ENCODE results near the gene ARFIP2.

Gene ARFIP2

GRCh38 chr11:6488821-6489220, 7.7 kb upstream of the ARFIP2 start:
- H3K27ac Mint-ChIP-seq = peak overlapping the region; percentile 24
- no peaks in the 10 kb centered on the region for H3K9me3 Mint-ChIP-seq
- H3K36me3 Mint-ChIP-seq = peaks cover 5% of the 10 kb centered on the region
- peaks cover 30% of the 10 kb centered on the region for H3K4me1 Mint-ChIP-seq
- H3K27me3 Mint-ChIP-seq = no peaks in the 10 kb centered on the region
- H3K4me3 Mint-ChIP-seq = no peak overlapping the region

- Mint-ChIP-seq H3K4me3 (no peak overlapping the region), H3K4me1 (peaks cover 29% of the 10 kb centered on the region), H3K36me3 (peaks cover 8% of the 10 kb centered on the region), H3K9me3 (no peaks in the 10 kb centered on the region), H3K27me3 (no peaks in the 10 kb centered on the region), H3K27ac (no peak overlapping the region)
Observed at GRCh38 chr11:6488342-6488741, 7.2 kb upstream of the ARFIP2 start.

GRCh38 chr11:6486938-6487337, 5.8 kb upstream of the ARFIP2 start:
- Mint-ChIP-seq H3K4me3 (no peak overlapping the region), H3K36me3 (peaks cover 15% of the 10 kb centered on the region), H3K27ac (no peak overlapping the region), H3K27me3 (no peaks in the 10 kb centered on the region), H3K4me1 (peaks cover 30% of the 10 kb centered on the region), H3K9me3 (no peaks in the 10 kb centered on the region)

- Mint-ChIP-seq H3K36me3 (peaks cover 13% of the 10 kb centered on the region), H3K4me1 (peaks cover 30% of the 10 kb centered on the region), H3K27me3 (no peaks in the 10 kb centered on the region), H3K4me3 (no peak overlapping the region), H3K9me3 (no peaks in the 10 kb centered on the region), H3K27ac (no peak overlapping the region)
Observed at GRCh38 chr11:6486256-6486655, 5.1 kb upstream of the ARFIP2 start.

- Mint-ChIP-seq H3K9me3 (no peaks in the 10 kb centered on the region), H3K4me3 (no peak overlapping the region), H3K27me3 (no peaks in the 10 kb centered on the region), H3K36me3 (peaks cover 13% of the 10 kb centered on the region), H3K4me1 (peaks cover 33% of the 10 kb centered on the region), H3K27ac (no peak overlapping the region)
Observed at GRCh38 chr11:6485661-6486060, 4.5 kb upstream of the ARFIP2 start.

GRCh38 chr11:6483015-6483414, 1.9 kb upstream of the ARFIP2 start:
- peaks cover 34% of the 10 kb centered on the region for H3K4me1 Mint-ChIP-seq
- peaks cover 12% of the 10 kb centered on the region for H3K36me3 Mint-ChIP-seq
- peak overlapping the region; percentile 88 for H3K4me3 Mint-ChIP-seq
- peak overlapping the region; percentile 76 for H3K27ac Mint-ChIP-seq
- H3K27me3 Mint-ChIP-seq = no peaks in the 10 kb centered on the region
- H3K9me3 Mint-ChIP-seq = no peaks in the 10 kb centered on the region

- Mint-ChIP-seq H3K27me3 (no peaks in the 10 kb centered on the region), H3K4me1 (peaks cover 34% of the 10 kb centered on the region), H3K4me3 (peak overlapping the region; percentile 88), H3K27ac (peak overlapping the region; percentile 76), H3K36me3 (peaks cover 13% of the 10 kb centered on the region), H3K9me3 (no peaks in the 10 kb centered on the region)
Observed at GRCh38 chr11:6482441-6482840, 1.3 kb upstream of the ARFIP2 start.

GRCh38 chr11:6481924-6482275, 769 bp upstream of the ARFIP2 start:
- Mint-ChIP-seq H3K4me3 (peak overlapping the region; percentile 88), H3K27me3 (no peaks in the 10 kb centered on the region), H3K27ac (peak overlapping the region; percentile 48), H3K9me3 (no peaks in the 10 kb centered on the region), H3K36me3 (peaks cover 13% of the 10 kb centered on the region), H3K4me1 (peaks cover 34% of the 10 kb centered on the region)

- no peaks in the 10 kb centered on the region for H3K27me3 Mint-ChIP-seq
- peak overlapping the region; percentile 88 for H3K4me3 Mint-ChIP-seq
- peak overlapping the region; percentile 89 for H3K27ac Mint-ChIP-seq
- peaks cover 36% of the 10 kb centered on the region for H3K4me1 Mint-ChIP-seq
- peaks cover 13% of the 10 kb centered on the region for H3K36me3 Mint-ChIP-seq
- H3K9me3 Mint-ChIP-seq = no peaks in the 10 kb centered on the region
Observed at GRCh38 chr11:6480299-6480914, 724 bp downstream of the ARFIP2 start.

- Mint-ChIP-seq H3K27me3 (no peaks in the 10 kb centered on the region), H3K4me1 (peaks cover 46% of the 10 kb centered on the region), H3K27ac (no peak overlapping the region), H3K4me3 (no peak overlapping the region), H3K9me3 (no peaks in the 10 kb centered on the region), H3K36me3 (peaks cover 4% of the 10 kb centered on the region)
Observed at GRCh38 chr11:6476571-6476970, 4.6 kb downstream of the ARFIP2 start.

GRCh38 chr11:6475936-6476335, 5.2 kb downstream of the ARFIP2 start:
- no peak overlapping the region for H3K4me3 Mint-ChIP-seq
- peaks cover 4% of the 10 kb centered on the region for H3K36me3 Mint-ChIP-seq
- no peaks in the 10 kb centered on the region for H3K9me3 Mint-ChIP-seq
- no peaks in the 10 kb centered on the region for H3K27me3 Mint-ChIP-seq
- peak overlapping the region; percentile 83 for H3K27ac Mint-ChIP-seq
- peaks cover 48% of the 10 kb centered on the region for H3K4me1 Mint-ChIP-seq

- H3K4me1 Mint-ChIP-seq = peaks cover 39% of the 10 kb centered on the region
- H3K9me3 Mint-ChIP-seq = no peaks in the 10 kb centered on the region
- H3K36me3 Mint-ChIP-seq = peaks cover 3% of the 10 kb centered on the region
- no peaks in the 10 kb centered on the region for H3K27me3 Mint-ChIP-seq
- H3K4me3 Mint-ChIP-seq = peak overlapping the region; percentile 81
- H3K27ac Mint-ChIP-seq = peak overlapping the region; percentile 20
Observed at GRCh38 chr11:6474806-6475500, 6.2 kb downstream of the ARFIP2 start.

GRCh38 chr11:6474413-6474792, 6.7 kb downstream of the ARFIP2 start:
- Mint-ChIP-seq H3K4me3 (peak overlapping the region; percentile 81), H3K9me3 (no peaks in the 10 kb centered on the region), H3K36me3 (peaks cover 1% of the 10 kb centered on the region), H3K4me1 (peaks cover 34% of the 10 kb centered on the region), H3K27ac (peak overlapping the region; percentile 53), H3K27me3 (no peaks in the 10 kb centered on the region)

GRCh38 chr11:6473451-6474412, 7.4 kb downstream of the ARFIP2 start, which contains the start of gene TRIM3:
TSS of gene TRIM3 (minus strand) at chr11:6473941. CDS start at chr11:6465695, 8,246 bp downstream.
- H3K4me3 Mint-ChIP-seq = peak within 1 kb of the TSS; percentile 86
- no peaks in the 10 kb centered on the region for H3K9me3 Mint-ChIP-seq
- no peaks in the 10 kb centered on the region for H3K27me3 Mint-ChIP-seq
- peaks cover 30% of the 10 kb centered on the region for H3K4me1 Mint-ChIP-seq
- peaks cover 1% of the 10 kb centered on the region for H3K36me3 Mint-ChIP-seq
- peak within 1 kb of the TSS; percentile 53 for H3K27ac Mint-ChIP-seq

GRCh38 chr11:6472934-6473333, 8.2 kb downstream of the ARFIP2 start:
- Mint-ChIP-seq H3K4me1 (peaks cover 30% of the 10 kb centered on the region), H3K27me3 (no peaks in the 10 kb centered on the region), H3K4me3 (peak overlapping the region; percentile 77), H3K27ac (no peak overlapping the region), H3K36me3 (peaks cover 1% of the 10 kb centered on the region), H3K9me3 (no peaks in the 10 kb centered on the region)

GRCh38 chr11:6469599-6469998, 11.5 kb downstream of the ARFIP2 start:
- Mint-ChIP-seq H3K36me3 (peaks cover 6% of the 10 kb centered on the region), H3K27me3 (no peaks in the 10 kb centered on the region)

More at GRCh38 chr11:6469599-6469998, 11.5 kb downstream of the ARFIP2 start:
- no peak overlapping the region for H3K27ac Mint-ChIP-seq
- peaks cover 24% of the 10 kb centered on the region for H3K4me1 Mint-ChIP-seq
- H3K9me3 Mint-ChIP-seq = no peaks in the 10 kb centered on the region
- no peak overlapping the region for H3K4me3 Mint-ChIP-seq

All from activated naive CD4-positive, alpha-beta T cell treated with anti-CD3 and anti-CD28 coated beads, Interleukin-2, amount 50 U/mL, for 24 hours (primary cell).